IMR-90 (cell line): ENCODE data around the gene OTUD7B. TPM values are rescaled to one million over a fixed set of nuclear protein-coding genes. Genes with fewer than 3 reads are reported as not detected.
A peak's percentile ranks its signal among the peaks of the same experiment; 100 is the strongest.

Experiments
- ATAC-seq: fragments of 200-7000 bp; cut with Tn5 transposase; 2 replicates; pipeline ENCODE4 v1.9.1; 2020; ENCODE audit warnings: low read depth, mild to moderate bottlenecking, moderate library complexity
- BruUV-seq: library from RNA; stranded (reverse); fragments of 400-500 nt; replicated peaks from 2 replicates; lab custom pipeline; 2021; lab: Mats Ljungman, UMichigan
- CTCF ChIA-PET: fragments of 300-600 bp; formaldehyde crosslinking; extraction: SDS; loops from one replicate; lab custom pipeline; 2021; ENCODE audit warnings: antibody characterized with exemption; lab: Yijun Ruan, JAX
- POLR2A ChIA-PET: fragments of 300-600 bp; sonication (Branson Sonifier 250); formaldehyde crosslinking; loops from one replicate; lab custom pipeline; 2022; ENCODE audit warnings: antibody characterized with exemption; ENCODE audit not compliant: unreplicated experiment; lab: Charles Lee
- DNase-seq: peaks from one replicate; pipeline ENCODE4 v3.0.0; 2013
- H2AFZ ChIP-seq: replicated peaks from 2 replicates; pipeline ENCODE3; 2013; ENCODE audit warnings: low read length, mild to moderate bottlenecking; ENCODE audit not compliant: poor library complexity
- H2AK5ac ChIP-seq: 2 replicates; pipeline ENCODE4 v1.6.1; 2013; ENCODE audit warnings: low read depth, low read length, inconsistent platforms
- H2AK9ac ChIP-seq: replicated peaks from 2 replicates; pipeline ENCODE3; 2013; ENCODE audit warnings: mild to moderate bottlenecking, low read depth, low read length, moderate library complexity; ENCODE audit not compliant: poor library complexity
- H2BK120ac ChIP-seq: 2 replicates; pipeline ENCODE4 v1.6.1; 2013; ENCODE audit warnings: low read depth, low read length, inconsistent platforms
- H2BK15ac ChIP-seq: 3 replicates; pipeline ENCODE4 v1.6.1; 2013; ENCODE audit warnings: low read depth, low read length, inconsistent platforms
- H2BK20ac ChIP-seq: 2 replicates; pipeline ENCODE4 v1.6.1; 2013; ENCODE audit warnings: low read depth, mild to moderate bottlenecking, inconsistent platforms, low read length, moderate library complexity
- H2BK5ac ChIP-seq: 2 replicates; pipeline ENCODE4 v1.6.1; 2013; ENCODE audit warnings: mild to moderate bottlenecking, low read depth, low read length, inconsistent platforms; ENCODE audit not compliant: poor library complexity, severe bottlenecking
- H3K14ac ChIP-seq: replicated peaks from 2 replicates; pipeline ENCODE4 v1.6.1; 2013; ENCODE audit warnings: low read depth, low read length, inconsistent platforms
- H3K18ac ChIP-seq: 2 replicates; pipeline ENCODE4 v1.6.1; 2013; ENCODE audit warnings: low read depth, low read length, control low read depth
- H3K23ac ChIP-seq: 2 replicates; pipeline ENCODE4 v1.6.1; 2013; ENCODE audit warnings: low read depth, low read length, inconsistent platforms
- H3K27ac ChIP-seq: 2 replicates; pipeline ENCODE4 v1.5.1; 2013; ENCODE audit warnings: mild to moderate bottlenecking, control low read depth, low read length; ENCODE audit not compliant: insufficient read depth
- H3K27me3 ChIP-seq: 2 replicates; pipeline ENCODE4 v1.6.1; 2013; ENCODE audit warnings: low read length; ENCODE audit not compliant: control insufficient read depth, insufficient read depth
- H3K36me3 ChIP-seq: 2 replicates; pipeline ENCODE4 v1.6.1; 2013; ENCODE audit warnings: low read length, mixed read lengths; ENCODE audit not compliant: control insufficient read depth, insufficient read depth
- H3K4ac ChIP-seq: 2 replicates; pipeline ENCODE4 v1.6.1; 2013; ENCODE audit warnings: low read depth, low read length, inconsistent platforms
- H3K4me1 ChIP-seq: 2 replicates; pipeline ENCODE4 v1.6.1; 2013; ENCODE audit warnings: low read length, mixed read lengths; ENCODE audit not compliant: control insufficient read depth, insufficient read depth
- H3K4me2 ChIP-seq: 2 replicates; pipeline ENCODE4 v1.6.1; 2013; ENCODE audit warnings: low read depth, mild to moderate bottlenecking, control low read depth, low read length, moderate library complexity
- H3K4me3 ChIP-seq: 2 replicates; pipeline ENCODE4 v1.5.1; 2013; ENCODE audit warnings: low read depth, mild to moderate bottlenecking, control low read depth, low read length, moderate library complexity; ENCODE audit not compliant: insufficient read depth
- H3K56ac ChIP-seq: 2 replicates; pipeline ENCODE4 v1.6.1; 2013; ENCODE audit warnings: low read length, inconsistent platforms; ENCODE audit not compliant: insufficient read depth; ENCODE audit errors: extremely low read depth
- H3K79me1 ChIP-seq, 2 experiments: 2 replicates each; pipeline ENCODE4 v1.6.1; 2013; ENCODE audit warnings: low read length in 2 of 2, inconsistent platforms in 1 of 2, low read depth in 1 of 2
- H3K9ac ChIP-seq: 2 replicates; pipeline ENCODE4 v1.6.1; 2013; ENCODE audit warnings: low read depth, low read length, control low read depth
- H3K9me1 ChIP-seq: 2 replicates; pipeline ENCODE4 v1.6.1; 2013; ENCODE audit warnings: low read length, inconsistent platforms; ENCODE audit not compliant: insufficient read depth
- H3K9me3 ChIP-seq: 2 replicates; pipeline ENCODE4 v1.6.1; 2013; ENCODE audit warnings: low read length; ENCODE audit not compliant: control insufficient read depth, insufficient read depth
- H4K20me1 ChIP-seq: 2 replicates; pipeline ENCODE4 v1.6.1; 2013; ENCODE audit warnings: low read length, inconsistent platforms; ENCODE audit not compliant: insufficient read depth
- H4K5ac ChIP-seq: 2 replicates; pipeline ENCODE4 v1.6.1; 2013; ENCODE audit warnings: mild to moderate bottlenecking, low read depth, low read length, control low read depth
- H4K8ac ChIP-seq, 2 experiments: 2 replicates each; pipeline ENCODE4 v1.6.1; 2013; ENCODE audit warnings: low read depth in 2 of 2, low read length in 2 of 2, control low read depth in 1 of 2, inconsistent platforms in 1 of 2
- H4K91ac ChIP-seq: 2 replicates; pipeline ENCODE4 v1.6.1; 2013; ENCODE audit warnings: low read depth, low read length, inconsistent platforms; ENCODE audit not compliant: insufficient read depth
- BHLHE40 ChIP-seq: fragments of 150-350 bp; IDR thresholded peaks from 2 replicates; pipeline ENCODE4 v1.6.1; 2016; ENCODE audit warnings: mild to moderate bottlenecking, low read depth, low read length
- CEBPB ChIP-seq: IDR thresholded peaks from 2 replicates; pipeline ENCODE4 v1.6.1; 2012; ENCODE audit warnings: low read depth, low read length, improper control_type of control experiment
- CHD1 ChIP-seq: IDR thresholded peaks from 2 replicates; pipeline ENCODE4 v1.6.1; 2012; ENCODE audit warnings: low read depth, low read length, improper control_type of control experiment
- FOS ChIP-seq: fragments of 150-350 bp; IDR thresholded peaks from 2 replicates; pipeline ENCODE4 v1.6.1; 2016; ENCODE audit warnings: low read depth, low read length
- MAFK ChIP-seq: IDR thresholded peaks from 2 replicates; pipeline ENCODE4 v1.6.1; 2012; ENCODE audit warnings: low read depth, low read length, improper control_type of control experiment
- MAZ ChIP-seq: IDR thresholded peaks from 2 replicates; pipeline ENCODE4 v1.6.1; 2012; ENCODE audit warnings: low read depth, mild to moderate bottlenecking, low read length, improper control_type of control experiment, moderate library complexity, borderline replicate concordance
- MXI1 ChIP-seq: IDR thresholded peaks from 2 replicates; pipeline ENCODE4 v1.6.1; 2012; ENCODE audit warnings: low read depth, mild to moderate bottlenecking, low read length, moderate library complexity, borderline replicate concordance
- NFE2L2 ChIP-seq: fragments of 150-350 bp; IDR thresholded peaks from 2 replicates; pipeline ENCODE4 v1.6.1; 2016; ENCODE audit warnings: low read depth, mild to moderate bottlenecking, low read length
- RAD21 ChIP-seq: IDR thresholded peaks from 2 replicates; pipeline ENCODE4 v1.6.1; 2012; ENCODE audit warnings: low read length, improper control_type of control experiment
- RCOR1 ChIP-seq: IDR thresholded peaks from 2 replicates; pipeline ENCODE4 v1.6.1; 2012; ENCODE audit warnings: mild to moderate bottlenecking, low read length, improper control_type of control experiment; ENCODE audit not compliant: insufficient replicate concordance
- RFX5 ChIP-seq: IDR thresholded peaks from 2 replicates; pipeline ENCODE4 v1.8.0; 2012; ENCODE audit warnings: low read depth, mild to moderate bottlenecking, low read length, moderate library complexity
- SMC3 ChIP-seq: fragments of 150-350 bp; IDR thresholded peaks from 2 replicates; pipeline ENCODE4 v1.6.1; 2016; ENCODE audit warnings: low read depth, mild to moderate bottlenecking, antibody characterized with exemption, low read length, moderate library complexity
- WGBS, 2 experiments: methylation state at CpG; one replicate each; pipeline versions ENCODE4 v1.1.5 to v1.1.7; 2013; ENCODE audit warnings: missing lambda C conversion rate in 2 of 2; ENCODE audit not compliant: insufficient read length in 1 of 2; ENCODE audit errors: extremely low coverage in 2 of 2; 5-methylcytosine and 5-hydroxymethylcytosine counted together
- dilution Hi-C: fragments of 300-500 bp; cut with HindIII; formaldehyde crosslinking; loops from one replicate; pipeline ENCODE4 v1.14.3; 2018; ENCODE audit warnings: low sequenced_read_pairs; ENCODE audit not compliant: unreplicated experiment
- in situ Hi-C: fragments of 300-500 bp; cut with MboI; formaldehyde crosslinking; loops from 3 replicates; pipeline ENCODE4 v1.14.3; 2019; ENCODE audit warnings: low sequenced_read_pairs, inconsistent platforms, mixed read lengths
- intact Hi-C: fragments of 100-400 bp; cut with micrococcal nuclease; formaldehyde crosslinking; loops from 2 replicates; pipeline ENCODE4 v1.10.0; 2022
- polyA plus RNA-seq, 3 experiments: library from polyadenylated mRNA; depleted of rRNA; stranded (reverse); fragments of >200 nt; gene quantifications; 2 replicates each; pipeline ENCODE4 v1.2.3, GENCODE V29; 2012; ENCODE audit warnings: low replicate concordance in 1 of 3
- total RNA-seq: library from RNA; depleted of rRNA; stranded (reverse); fragments of >200 nt; gene quantifications from 2 replicates; pipeline ENCODE4 v1.2.3, GENCODE V29; 2012
- TF ChIP-seq, protein P1 (sequence below): conservative IDR thresholded peaks from 2 replicates; pipeline ENCODE4 v1.5.1; 2012; ENCODE audit warnings: mild to moderate bottlenecking, low read depth, low read length, improper control_type of control experiment
- TF ChIP-seq, protein P2 (sequence below): fragments of 150-350 bp; IDR thresholded peaks from 2 replicates; pipeline ENCODE4 v1.6.1; 2016; ENCODE audit warnings: low read depth, mild to moderate bottlenecking, low read length, moderate library complexity, borderline replicate concordance

Gene OTUD7B
- total and polyA plus RNA-seq, 2 of the 4 experiments (the other 2 are of a cell fraction) = 7.5 to 18.6 TPM

- H3K14ac ChIP-seq = no peak overlapping the region
- peak overlapping the region; percentile 46 for H3K23ac ChIP-seq
- H2AK9ac ChIP-seq = no peak overlapping the region
- BruUV-seq = no TSS peak
- no peak overlapping the region for H4K5ac ChIP-seq
- dilution Hi-C loops (no loop called here), intact Hi-C loops (no loop called here), in situ Hi-C loops (no loop called here)
- no peak overlapping the region for H4K91ac ChIP-seq
- H3K4me3 ChIP-seq = no peak overlapping the region
- ATAC-seq = no peak
- H3K36me3 ChIP-seq = peaks cover 8% of the 10 kb centered on the region
- no peak overlapping the region for H3K4ac ChIP-seq
- DNase-seq = no peak
- H3K56ac ChIP-seq = no peak overlapping the region
- H2BK5ac ChIP-seq = no peak overlapping the region
- H3K27ac ChIP-seq = no peak overlapping the region
- H2BK20ac ChIP-seq = no peak overlapping the region
- peaks cover 18 to 64% of the 10 kb centered on the region in 2 experiments for H3K79me1 ChIP-seq
- ChIA-PET POLR2A (no interaction called here), CTCF (no interaction called here)
- no peak overlapping the region for H3K9ac ChIP-seq
- TF ChIP-seq FOS (no peak), BHLHE40 (no peak), MAFK (no peak), SMC3 (no peak), RFX5 (no peak), CHD1 (no peak), NFE2L2 (no peak), RAD21 (no peak), MXI1 (no peak), CEBPB (no peak), RCOR1 (no peak), MAZ (no peak)
- TF ChIP-seq, protein P1, sequence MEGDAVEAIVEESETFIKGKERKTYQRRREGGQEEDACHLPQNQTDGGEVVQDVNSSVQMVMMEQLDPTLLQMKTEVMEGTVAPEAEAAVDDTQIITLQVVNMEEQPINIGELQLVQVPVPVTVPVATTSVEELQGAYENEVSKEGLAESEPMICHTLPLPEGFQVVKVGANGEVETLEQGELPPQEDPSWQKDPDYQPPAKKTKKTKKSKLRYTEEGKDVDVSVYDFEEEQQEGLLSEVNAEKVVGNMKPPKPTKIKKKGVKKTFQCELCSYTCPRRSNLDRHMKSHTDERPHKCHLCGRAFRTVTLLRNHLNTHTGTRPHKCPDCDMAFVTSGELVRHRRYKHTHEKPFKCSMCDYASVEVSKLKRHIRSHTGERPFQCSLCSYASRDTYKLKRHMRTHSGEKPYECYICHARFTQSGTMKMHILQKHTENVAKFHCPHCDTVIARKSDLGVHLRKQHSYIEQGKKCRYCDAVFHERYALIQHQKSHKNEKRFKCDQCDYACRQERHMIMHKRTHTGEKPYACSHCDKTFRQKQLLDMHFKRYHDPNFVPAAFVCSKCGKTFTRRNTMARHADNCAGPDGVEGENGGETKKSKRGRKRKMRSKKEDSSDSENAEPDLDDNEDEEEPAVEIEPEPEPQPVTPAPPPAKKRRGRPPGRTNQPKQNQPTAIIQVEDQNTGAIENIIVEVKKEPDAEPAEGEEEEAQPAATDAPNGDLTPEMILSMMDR = no peak
- TF ChIP-seq, protein P2, sequence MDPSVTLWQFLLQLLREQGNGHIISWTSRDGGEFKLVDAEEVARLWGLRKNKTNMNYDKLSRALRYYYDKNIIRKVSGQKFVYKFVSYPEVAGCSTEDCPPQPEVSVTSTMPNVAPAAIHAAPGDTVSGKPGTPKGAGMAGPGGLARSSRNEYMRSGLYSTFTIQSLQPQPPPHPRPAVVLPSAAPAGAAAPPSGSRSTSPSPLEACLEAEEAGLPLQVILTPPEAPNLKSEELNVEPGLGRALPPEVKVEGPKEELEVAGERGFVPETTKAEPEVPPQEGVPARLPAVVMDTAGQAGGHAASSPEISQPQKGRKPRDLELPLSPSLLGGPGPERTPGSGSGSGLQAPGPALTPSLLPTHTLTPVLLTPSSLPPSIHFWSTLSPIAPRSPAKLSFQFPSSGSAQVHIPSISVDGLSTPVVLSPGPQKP = no peak
- no peak overlapping the region for H3K4me2 ChIP-seq
- H2AFZ ChIP-seq = no peak overlapping the region
- H2BK15ac ChIP-seq = no peak overlapping the region
- no peak overlapping the region for H2AK5ac ChIP-seq
- H4K8ac ChIP-seq = no peak overlapping the region
- WGBS, 2 experiments = no CpG with 5 or more reads among the region's 1 CpG
- no peak overlapping the region for H3K18ac ChIP-seq
- H3K27me3 ChIP-seq = no peaks in the 10 kb centered on the region
- H2BK120ac ChIP-seq = no peak overlapping the region
- H3K9me1 ChIP-seq = peaks cover 16% of the 10 kb centered on the region
- peaks cover 8% of the 10 kb centered on the region; the same call in 1 of the 2 replicates for H3K4me1 ChIP-seq
- no peaks in the 10 kb centered on the region for H3K9me3 ChIP-seq
- peaks cover 49% of the 10 kb centered on the region for H4K20me1 ChIP-seq
Observed at GRCh38 chr1:149993181-149993580, 17.3 kb downstream of the OTUD7B start.
